Lung (tissue), 12 donors: ENCODE measurements around the gene WSB2. TPM values are rescaled to one million over a fixed set of nuclear protein-coding genes. Genes with fewer than 3 reads are reported as not detected.

Source experiments
- ATAC-seq: fragments of 200-7000 bp; cut with Tn5 transposase; one replicate; pipeline ENCODE4 v1.9.1; 2020; ENCODE audit warnings: moderate number of reproducible peaks; ENCODE audit not compliant: insufficient read depth, low FRiP score
- DNase-seq, 3 donors: peaks; one replicate each; pipeline ENCODE4 v3.0.0-alpha.2; 2013 to 2017
- H3K27ac ChIP-seq, 2 donors: one replicate each; pipeline ENCODE4 v1.5.1; 2013; ENCODE audit warnings: mild to moderate bottlenecking in 2 of 2, moderate library complexity in 2 of 2, control low read depth in 1 of 2, inconsistent platforms in 1 of 2, low read depth in 1 of 2, low read length in 1 of 2
- H3K27me3 ChIP-seq, 3 donors: one replicate each; pipeline ENCODE4 v1.5.1; 2013; ENCODE audit warnings: low read length in 2 of 3; ENCODE audit not compliant: control insufficient read depth in 3 of 3, insufficient read depth in 3 of 3
- H3K36me3 ChIP-seq, 4 donors: one replicate each; pipeline ENCODE4 v1.5.1; 2013; ENCODE audit warnings: low read length in 4 of 4, mild to moderate bottlenecking in 1 of 4, moderate library complexity in 1 of 4; ENCODE audit not compliant: control insufficient read depth in 4 of 4, insufficient read depth in 4 of 4
- H3K4me1 ChIP-seq, 5 donors: one replicate each; pipeline ENCODE4 v1.5.1; 2013; ENCODE audit warnings: low read length in 5 of 5, mild to moderate bottlenecking in 2 of 5, moderate library complexity in 1 of 5; ENCODE audit not compliant: control insufficient read depth in 5 of 5, insufficient read depth in 5 of 5
- H3K4me3 ChIP-seq: one replicate; pipeline ENCODE4 v1.5.1; 2013; ENCODE audit warnings: mild to moderate bottlenecking, control low read depth, moderate library complexity
- H3K9ac ChIP-seq, 2 donors: one replicate each; pipeline ENCODE4 v1.5.1; 2013; ENCODE audit warnings: low read length in 2 of 2, control low read depth in 1 of 2; ENCODE audit not compliant: insufficient read depth in 1 of 2
- H3K9me3 ChIP-seq, 4 donors: one replicate each; pipeline ENCODE4 v1.5.1; 2013; ENCODE audit warnings: low read length in 3 of 4, mild to moderate bottlenecking in 1 of 4, moderate library complexity in 1 of 4; ENCODE audit not compliant: control insufficient read depth in 4 of 4, insufficient read depth in 3 of 4
- CTCF ChIP-seq: IDR thresholded peaks from 2 replicates; pipeline ENCODE4 v1.5.1; 2012; ENCODE audit warnings: mild to moderate bottlenecking; ENCODE audit errors: control extremely low read depth, extremely low read depth
- WGBS, 2 donors: extraction: QIAGEN DNeasy Blood & Tissue Kit; methylation state at CpG; one replicate each; pipeline ENCODE4 v1.1.7; 2013; 5-methylcytosine and 5-hydroxymethylcytosine counted together
- polyA plus RNA-seq, 2 donors: library from polyadenylated mRNA; stranded (reverse); fragments of 200-250 nt; gene quantifications; one replicate each; pipeline ENCODE4 v1.2.1, GENCODE V29; 2013
- total RNA-seq, 2 donors: library from RNA; depleted of rRNA in 1 of 2; stranded (reverse); fragments of >200 nt in 1 of 2; gene quantifications; one replicate each; pipeline ENCODE4 v1.2.1, GENCODE V29; 2014 to 2021
- donor health status: control.
- donor health status: control.
- donor health status: Bipolar disorder and iron deficiency.
- donor health status: healthy.
- donor health status: DM: yes; HTN: yes; CAD: no.

WSB2 gene
- total and polyA plus RNA-seq, 4 donors = 46.0 to 99.1 (median 53.2) TPM

GRCh38 chr12:118107011-118107410, 46.0 kb upstream of the WSB2 start:
- no peak for TF ChIP-seq CTCF
- DNase-seq (no peak), ATAC-seq (no peak)
- Histone ChIP-seq H3K9ac (no peak overlapping the region), H3K27me3 (no peaks in the 10 kb centered on the region), H3K9me3 (no peaks in the 10 kb centered on the region), H3K36me3 (no peaks in the 10 kb centered on the region), H3K4me3 (no peak overlapping the region), H3K4me1 (peaks cover 0 to 7% (median 0%) of the 10 kb centered on the region in 5 donors), H3K27ac (no peak overlapping the region)
- WGBS, 2 donors = 79 to 94% methylated on average over 4 of the region's 4 CpGs

GRCh38 chr12:118103601-118104382, 42.8 kb upstream of the WSB2 start, which contains the start of gene VSIG10:
Gene VSIG10 (minus strand): TSS chr12:118104011. CDS start chr12:118103671, 340 bp downstream.
- no peak for TF ChIP-seq CTCF
- WGBS, 2 donors = 0% methylated on average over 53 to 75 of the region's 75 CpGs
- H3K27me3 ChIP-seq = no peaks in the 10 kb centered on the region
- H3K9me3 ChIP-seq = no peaks in the 10 kb centered on the region
- peak within 1 kb of the TSS; percentile 46 to 68 for H3K9ac ChIP-seq
- no peaks in the 10 kb centered on the region for H3K36me3 ChIP-seq
- peak within 1 kb of the TSS; percentile 38 to 84 for H3K27ac ChIP-seq
- peak; percentile 92 for ATAC-seq
- DNase-seq = peak; percentile 77 to 91 (median 82)
- H3K4me1 ChIP-seq = peaks cover 0 to 7% (median 0%) of the 10 kb centered on the region in 5 donors
- H3K4me3 ChIP-seq = peak within 1 kb of the TSS; percentile 46

GRCh38 chr12:118103201-118103600, 42.2 kb upstream of the WSB2 start:
- peak overlapping the region; percentile 11 to 38 for H3K9ac ChIP-seq
- no peaks in the 10 kb centered on the region for H3K36me3 ChIP-seq
- H3K9me3 ChIP-seq = no peaks in the 10 kb centered on the region
- ATAC-seq (peak; percentile 5), DNase-seq (peak; percentile 42 to 54 (median 45))
- 0 to 1% methylated on average over 32 of the region's 32 CpGs for WGBS, 2 donors
- no peak for TF ChIP-seq CTCF
- peak overlapping the region; percentile 38 to 84 for H3K27ac ChIP-seq
- peaks cover 0 to 7% (median 0%) of the 10 kb centered on the region in 5 donors for H3K4me1 ChIP-seq
- H3K27me3 ChIP-seq = no peaks in the 10 kb centered on the region
- peak overlapping the region; percentile 46 for H3K4me3 ChIP-seq
